Measurements from ENCODE around the gene AKAP12. TPM values are rescaled to one million over a fixed set of nuclear protein-coding genes. Genes with fewer than 3 reads are reported as not detected.

The AKAP12 gene
- total and polyA plus RNA-seq, 12 donors, result 5.7 to 43.3 (median 12.2) TPM

DNA sequence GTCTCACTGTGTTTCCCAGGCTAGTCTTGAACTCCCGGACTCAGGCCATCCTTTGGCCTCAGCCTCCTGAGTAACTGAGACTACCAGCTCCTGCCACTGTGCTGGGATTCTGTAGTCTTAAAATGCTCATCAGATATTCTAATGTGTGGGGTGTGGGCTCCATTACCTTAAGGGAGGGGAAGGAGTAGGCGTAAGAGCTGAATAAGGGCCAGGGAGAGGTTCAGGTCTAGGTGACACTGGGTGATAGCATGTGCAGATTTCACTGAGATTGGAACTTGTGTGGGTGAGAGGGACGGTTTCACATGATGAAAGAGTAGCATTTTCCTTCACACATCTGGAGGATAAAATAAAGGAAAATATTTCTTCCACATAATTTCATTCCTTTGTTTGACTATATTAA is 8.5 kb downstream of the AKAP12 start:
- TF ChIP-seq, protein P1, sequence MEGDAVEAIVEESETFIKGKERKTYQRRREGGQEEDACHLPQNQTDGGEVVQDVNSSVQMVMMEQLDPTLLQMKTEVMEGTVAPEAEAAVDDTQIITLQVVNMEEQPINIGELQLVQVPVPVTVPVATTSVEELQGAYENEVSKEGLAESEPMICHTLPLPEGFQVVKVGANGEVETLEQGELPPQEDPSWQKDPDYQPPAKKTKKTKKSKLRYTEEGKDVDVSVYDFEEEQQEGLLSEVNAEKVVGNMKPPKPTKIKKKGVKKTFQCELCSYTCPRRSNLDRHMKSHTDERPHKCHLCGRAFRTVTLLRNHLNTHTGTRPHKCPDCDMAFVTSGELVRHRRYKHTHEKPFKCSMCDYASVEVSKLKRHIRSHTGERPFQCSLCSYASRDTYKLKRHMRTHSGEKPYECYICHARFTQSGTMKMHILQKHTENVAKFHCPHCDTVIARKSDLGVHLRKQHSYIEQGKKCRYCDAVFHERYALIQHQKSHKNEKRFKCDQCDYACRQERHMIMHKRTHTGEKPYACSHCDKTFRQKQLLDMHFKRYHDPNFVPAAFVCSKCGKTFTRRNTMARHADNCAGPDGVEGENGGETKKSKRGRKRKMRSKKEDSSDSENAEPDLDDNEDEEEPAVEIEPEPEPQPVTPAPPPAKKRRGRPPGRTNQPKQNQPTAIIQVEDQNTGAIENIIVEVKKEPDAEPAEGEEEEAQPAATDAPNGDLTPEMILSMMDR (IDR thresholded peaks at IDR 0.05), result no peak
- ATAC-seq (no peak), DNase-seq (no peak)
- intact Hi-C loops (cut with DNase I), result loop anchor here in 7 of 10 donors (10.0 kb wide), 4 partner anchors 67 to 233 kb away; no protein-coding TSS in a partner anchor
- Histone ChIP-seq H3K27ac (no peak overlapping the region), H3K27me3 (peaks cover 0 to 7% (median 0%) of the 10 kb centered on the region in 7 donors), H3K36me3 (no peaks in the 10 kb centered on the region), H3K4me1 (peaks cover 0 to 6% (median 0%) of the 10 kb centered on the region in 9 donors), H3K4me3 (no peak overlapping the region), H3K9me3 (no peaks in the 10 kb centered on the region)
- 96 to 97% methylated on average over 3 of the region's 3 CpGs for WGBS, 2 donors

DNA sequence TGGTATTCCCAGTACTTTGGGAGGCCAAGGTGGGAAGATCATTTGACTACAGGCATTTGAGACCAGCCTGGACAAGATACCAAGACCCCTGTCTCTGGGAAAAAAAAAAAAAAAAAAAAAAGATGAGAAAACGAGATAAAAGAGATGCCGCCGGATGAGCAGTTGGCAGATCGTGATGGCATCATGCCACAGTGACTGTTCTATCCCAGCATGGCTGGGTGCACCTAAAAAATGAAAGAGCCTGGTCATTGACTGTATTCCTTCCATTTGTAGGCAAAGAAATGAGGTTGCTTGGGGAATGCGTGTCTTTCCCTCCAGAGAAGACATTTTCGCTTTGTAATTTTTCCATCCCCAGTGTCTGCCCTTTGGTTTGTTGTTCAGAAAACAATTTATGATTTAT is 12.9 kb downstream of the AKAP12 start:
- Histone ChIP-seq H3K4me1 (peaks cover 0 to 11% (median 3%) of the 10 kb centered on the region in 9 donors), H3K36me3 (peaks cover 0 to 4% (median 0%) of the 10 kb centered on the region in 9 donors), H3K9me3 (no peaks in the 10 kb centered on the region), H3K4me3 (no peak overlapping the region), H3K27me3 (no peaks in the 10 kb centered on the region), H3K27ac (no peak overlapping the region)
- ATAC-seq (no peak), DNase-seq (no peak)
- 86 to 87% methylated on average over 6 of the region's 6 CpGs for WGBS, 2 donors
- intact Hi-C loops (cut with DNase I), result no loop called here
- TF ChIP-seq, protein P1 (IDR thresholded peaks at IDR 0.05), result no peak

DNA sequence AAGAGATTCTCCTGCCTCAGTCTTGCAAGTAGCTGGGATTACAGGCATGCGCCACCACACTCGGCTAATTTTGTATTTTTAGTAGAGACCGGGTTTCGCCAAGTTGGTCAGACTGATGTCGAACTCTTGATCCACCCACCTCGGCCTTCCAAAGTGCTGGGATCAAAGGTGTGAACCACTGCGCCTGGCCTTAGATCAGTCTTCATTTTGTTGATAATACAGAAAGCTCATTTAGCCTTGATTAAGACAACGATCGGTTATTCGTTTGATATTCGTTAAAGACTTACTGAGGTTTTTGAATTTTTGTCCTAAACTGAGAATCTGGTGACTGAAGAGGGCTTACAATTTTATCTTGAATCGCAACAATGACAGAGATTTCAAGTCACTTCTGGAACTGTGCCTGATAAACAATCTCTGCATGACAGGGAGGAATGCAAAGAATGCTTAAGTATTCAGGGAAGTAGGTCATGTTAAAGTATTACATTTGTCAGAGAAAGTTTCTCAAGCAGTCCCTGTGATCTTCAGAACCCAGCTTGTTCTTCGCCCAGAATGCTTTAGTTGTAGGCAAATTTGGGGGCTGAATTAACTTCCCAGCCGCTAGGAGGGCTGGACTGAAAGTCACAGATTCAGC is 14.8 kb downstream of the AKAP12 start:
- ATAC-seq (peak in 1 of 8 donors; percentile 13), DNase-seq (no peak)
- TF ChIP-seq, protein P1 (IDR thresholded peaks at IDR 0.05), result no peak
- Histone ChIP-seq H3K36me3 (peaks cover 0 to 4% (median 0%) of the 10 kb centered on the region in 9 donors), H3K27me3 (no peaks in the 10 kb centered on the region), H3K4me1 (peaks cover 0 to 19% (median 6%) of the 10 kb centered on the region in 9 donors), H3K9me3 (no peaks in the 10 kb centered on the region), H3K27ac (peak overlapping the region in 3 of 10 donors; percentile 19 to 43 (median 36)), H3K4me3 (no peak overlapping the region)
- intact Hi-C loops (cut with DNase I), result no loop called here
- 63 to 72% methylated on average over 14 of the region's 14 CpGs for WGBS, 2 donors

DNA sequence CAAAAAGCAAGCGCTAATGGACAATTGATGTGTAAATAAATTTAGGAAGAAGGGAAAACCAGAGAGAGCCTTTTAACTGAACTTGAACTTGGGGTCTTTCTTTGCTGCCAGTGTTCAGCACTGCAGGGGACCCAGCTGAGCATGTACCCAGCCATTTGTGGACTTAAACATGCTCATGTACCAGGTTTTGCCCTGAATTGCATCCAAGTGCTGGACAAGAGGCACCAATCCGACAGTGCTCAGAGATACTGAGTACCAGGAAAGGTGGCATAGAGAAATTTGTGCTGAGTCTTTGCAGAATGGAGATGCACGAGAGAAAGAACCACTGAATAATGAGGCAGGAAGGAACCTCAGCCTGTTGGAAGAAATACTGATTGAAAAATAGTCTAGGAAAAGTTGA is 16.0 kb downstream of the AKAP12 start:
- no peak overlapping the region for H3K4me3 ChIP-seq
- ATAC-seq (no peak), DNase-seq (no peak)
- intact Hi-C loops (cut with DNase I), result no loop called here
- H3K4me1 ChIP-seq, result peaks cover 0 to 28% (median 6%) of the 10 kb centered on the region in 9 donors
- H3K27me3 ChIP-seq, result no peaks in the 10 kb centered on the region
- H3K9me3 ChIP-seq, result no peaks in the 10 kb centered on the region
- H3K27ac ChIP-seq, result no peak overlapping the region
- TF ChIP-seq, protein P1 (IDR thresholded peaks at IDR 0.05), result no peak
- 83 to 89% methylated on average over 3 of the region's 3 CpGs for WGBS, 2 donors
- H3K36me3 ChIP-seq, result peaks cover 0 to 4% (median 0%) of the 10 kb centered on the region in 9 donors

Data from heart right ventricle (tissue), 16 donors.